GM12891 (cell line): ENCODE data around the gene GPR183.

Experiments used
- PAX5 ChIP-seq: IDR thresholded peaks from 2 replicates; pipeline ENCODE4 v1.6.1; 2011; ENCODE audit warnings: low read length, moderate library complexity, mild to moderate bottlenecking; ENCODE audit not compliant: insufficient read depth, severe bottlenecking
- POLR2A ChIP-seq: IDR thresholded peaks from 2 replicates; pipeline ENCODE4 v1.6.1; 2011; ENCODE audit warnings: low read depth, low read length, control low read depth
- POLR2AphosphoS5 ChIP-seq: IDR thresholded peaks from 2 replicates; pipeline ENCODE4 v1.6.1; 2011; ENCODE audit warnings: low read depth, low read length, control low read depth
- POU2F2 ChIP-seq: IDR thresholded peaks from 2 replicates; pipeline ENCODE4 v1.6.1; 2011; ENCODE audit warnings: low read depth, mild to moderate bottlenecking, control low read depth, low read length, moderate library complexity
- SPI1 ChIP-seq: IDR thresholded peaks from 2 replicates; pipeline ENCODE4 v1.6.1; 2011; ENCODE audit warnings: low read depth, low read length, control low read depth
- TAF1 ChIP-seq: IDR thresholded peaks from 2 replicates; pipeline ENCODE4 v1.6.1; 2011; ENCODE audit warnings: low read depth, low read length, control low read depth

DNA sequence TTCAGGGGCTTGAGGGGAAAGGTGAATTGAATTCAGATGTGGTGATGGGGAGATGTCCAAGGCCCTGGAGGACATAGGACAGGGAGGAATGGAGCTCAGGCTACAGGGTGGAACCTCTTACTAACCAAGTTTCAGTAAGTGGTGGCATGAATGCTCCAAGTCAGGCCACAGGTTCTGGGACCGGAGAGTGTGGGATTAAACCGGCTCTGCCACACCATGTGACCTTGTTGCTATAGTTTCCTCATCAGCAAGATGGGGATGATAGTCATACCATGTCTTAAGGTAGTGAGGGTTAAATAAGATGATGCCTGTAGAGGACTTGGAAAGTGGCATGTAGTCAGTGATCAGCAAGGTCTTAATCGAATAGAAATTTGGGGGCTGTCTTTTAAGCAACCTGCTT lies 16.3 kb downstream of the GPR183 start:
- TF ChIP-seq POLR2AphosphoS5 (no peak), POLR2A (no peak), TAF1 (no peak), POU2F2 (no peak), SPI1 (no peak), PAX5 (no peak)
